Gastrocnemius medialis (tissue), 4 donors: Measurements from ENCODE around the gene NCCRP1.

ENCODE experiments used
- CTCF ChIP-seq, 5 experiments: fragments of 450-650 bp in 3 of 5; fragments of 200-600 bp in 2 of 5; sonication (generic) in 2 of 5; IDR thresholded peaks in 4 of 5; conservative IDR thresholded peaks in 1 of 5; 1 replicate in 4 of 5; 2 replicates in 1 of 5; pipeline ENCODE4 v1.5.1; 2016 to 2019; ENCODE audit warnings: antibody characterized with exemption in 5 of 5, mild to moderate bottlenecking in 3 of 5, moderate library complexity in 3 of 5
- POLR2A ChIP-seq, 2 donors: fragments of 450-650 bp; IDR thresholded peaks; one replicate each; pipeline ENCODE4 v1.6.1; 2017; ENCODE audit warnings: antibody characterized with exemption in 2 of 2, mild to moderate bottlenecking in 2 of 2, moderate library complexity in 2 of 2

GRCh38 chr19:39196320-39196719 lies 444 bp upstream of the NCCRP1 start:
- no peak for TF ChIP-seq POLR2A (IDR thresholded peaks at IDR 0.05)
- TF ChIP-seq CTCF (IDR thresholded peaks at IDR 0.05 in 4 of 5, conservative IDR thresholded peaks at IDR 0.05 in 1 of 5) = no peak
